ENCODE data around the gene TCEAL7.
"Not testable (repeated sequence)": the region's sequence is repeated elsewhere in the genome, so short reads cannot be mapped to it uniquely, and the experiment has no call there.

Gene TCEAL7

DNA sequence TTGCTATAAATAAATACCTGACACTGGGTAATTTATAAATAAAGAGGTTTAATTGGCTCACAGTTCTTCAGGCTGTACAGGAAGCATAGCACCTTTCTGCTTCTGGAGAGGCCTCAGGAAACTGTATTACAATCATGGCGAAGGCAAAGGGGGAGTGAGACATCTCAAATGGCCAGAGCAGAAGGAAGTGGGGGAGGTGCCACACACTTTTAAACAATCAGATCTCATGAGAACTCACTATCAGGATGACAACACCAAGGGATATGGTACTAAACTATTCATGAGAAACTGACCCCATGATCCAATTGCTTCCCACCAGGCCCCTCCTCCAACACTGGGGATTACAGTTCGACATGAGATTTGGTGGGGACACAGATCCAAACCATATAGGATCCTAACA is 14.6 kb downstream of the TCEAL7 start:
- H3K4me3 ChIP-seq (ENCODE audit: low read length): no peak overlapping the region
- WGBS (ENCODE audit: insufficient coverage, insufficient read length): no CpG with 5 or more reads among the region's 2 CpGs
- H3K27ac ChIP-seq (ENCODE audit: low read length): no peak overlapping the region
- no peaks in the 10 kb centered on the region for H3K27me3 ChIP-seq (ENCODE audit: control insufficient read depth, insufficient read depth, low read length)
- H3K36me3 ChIP-seq (ENCODE audit: control insufficient read depth, insufficient read depth, low read length): no peaks in the 10 kb centered on the region
- no peaks in the 10 kb centered on the region for H3K4me1 ChIP-seq (ENCODE audit: control insufficient read depth, insufficient read depth, low read length)
- H3K9me3 ChIP-seq (ENCODE audit: control insufficient read depth, insufficient read depth, low read length): no peaks in the 10 kb centered on the region
- DNase-seq (ENCODE audit: low read depth, low spot score): no peak

GRCh38 chrX:103347682-103348397 is 17.8 kb downstream of the TCEAL7 start:
- Histone ChIP-seq H3K27ac (ENCODE audit: low read length) (no peak overlapping the region), H3K9me3 (ENCODE audit: control insufficient read depth, insufficient read depth, low read length) (no peaks in the 10 kb centered on the region), H3K4me1 (ENCODE audit: control insufficient read depth, insufficient read depth, low read length) (no peaks in the 10 kb centered on the region), H3K4me3 (ENCODE audit: low read length) (peak overlapping the region; percentile 9; the same call in 1 of the 2 replicates), H3K27me3 (ENCODE audit: control insufficient read depth, insufficient read depth, low read length) (no peaks in the 10 kb centered on the region), H3K36me3 (ENCODE audit: control insufficient read depth, insufficient read depth, low read length) (no peaks in the 10 kb centered on the region)
- no CpG with 5 or more reads among the region's 29 CpGs for whole genome bisulfite sequencing (ENCODE audit: insufficient coverage, insufficient read length)
- no peak for DNase-seq (ENCODE audit: low read depth, low spot score)

DNA sequence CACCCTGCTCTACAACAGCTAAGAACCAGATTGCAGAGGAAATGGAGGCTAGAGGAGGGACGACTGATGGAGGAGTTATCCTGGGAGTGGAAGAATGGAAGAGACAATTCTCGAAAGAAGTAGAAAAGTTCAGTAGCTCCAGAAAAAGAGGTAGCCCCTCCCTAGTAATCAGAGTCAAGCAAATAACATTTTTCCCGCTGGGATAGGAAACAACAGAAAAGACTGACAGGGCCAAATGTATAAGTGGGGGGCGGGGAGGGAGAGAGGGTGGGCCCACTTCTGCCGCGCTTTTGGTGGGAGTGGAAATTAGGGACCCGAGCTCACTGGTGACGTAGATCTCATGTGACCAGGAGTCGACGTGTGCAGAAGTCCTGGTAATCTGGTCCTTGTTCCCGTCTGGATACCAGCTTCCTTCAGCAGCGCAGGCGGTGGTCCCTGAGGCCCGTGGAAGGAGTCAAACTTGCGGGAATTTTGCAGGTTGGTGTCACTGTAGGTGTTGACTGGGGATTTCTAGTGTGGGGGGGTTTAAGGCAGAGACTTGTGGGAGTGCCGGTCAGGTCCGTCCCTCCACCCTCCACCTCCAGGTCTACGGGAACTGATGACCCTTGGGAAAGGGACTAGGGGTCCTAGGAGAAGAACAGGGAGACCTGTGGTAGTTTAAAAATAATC is 26.2 kb downstream of the TCEAL7 start, which contains the start of gene TCEAL9:
TSS of gene TCEAL9 (plus strand) at position 377 of the 669 bp plus-strand sequence. CDS start 1,179 bp downstream, outside the sequence.
- no peak for DNase-seq (ENCODE audit: low read depth, low spot score)
- no peaks in the 10 kb centered on the region for H3K27me3 ChIP-seq (ENCODE audit: control insufficient read depth, insufficient read depth, low read length)
- H3K9me3 ChIP-seq (ENCODE audit: control insufficient read depth, insufficient read depth, low read length): no peaks in the 10 kb centered on the region
- H3K36me3 ChIP-seq (ENCODE audit: control insufficient read depth, insufficient read depth, low read length): no peaks in the 10 kb centered on the region
- H3K4me3 ChIP-seq (ENCODE audit: low read length): peak within 1 kb of the TSS; percentile 95
- no peaks in the 10 kb centered on the region for H3K4me1 ChIP-seq (ENCODE audit: control insufficient read depth, insufficient read depth, low read length)
- H3K27ac ChIP-seq (ENCODE audit: low read length): no peak within 1 kb of the TSS
- WGBS (ENCODE audit: insufficient coverage, insufficient read length): no CpG with 5 or more reads among the region's 18 CpGs

GRCh38 chrX:103356858-103357257 is 26.8 kb downstream of the TCEAL7 start:
- H3K4me1 ChIP-seq (ENCODE audit: control insufficient read depth, insufficient read depth, low read length): no peaks in the 10 kb centered on the region
- DNase-seq (ENCODE audit: low read depth, low spot score): no peak
- WGBS (ENCODE audit: insufficient coverage, insufficient read length): no CpG with 5 or more reads among the region's 13 CpGs
- H3K9me3 ChIP-seq (ENCODE audit: control insufficient read depth, insufficient read depth, low read length): no peaks in the 10 kb centered on the region
- no peak overlapping the region for H3K27ac ChIP-seq (ENCODE audit: low read length)
- no peaks in the 10 kb centered on the region for H3K36me3 ChIP-seq (ENCODE audit: control insufficient read depth, insufficient read depth, low read length)
- no peaks in the 10 kb centered on the region for H3K27me3 ChIP-seq (ENCODE audit: control insufficient read depth, insufficient read depth, low read length)
- peak overlapping the region; percentile 95; the same call in 1 of the 2 replicates for H3K4me3 ChIP-seq (ENCODE audit: low read length)

- Histone ChIP-seq H3K4me3 (ENCODE audit: low read length) (no peak overlapping the region), H3K4me1 (ENCODE audit: control insufficient read depth, insufficient read depth, low read length) (no peaks in the 10 kb centered on the region), H3K27me3 (ENCODE audit: control insufficient read depth, insufficient read depth, low read length) (no peaks in the 10 kb centered on the region), H3K9me3 (ENCODE audit: control insufficient read depth, insufficient read depth, low read length) (no peaks in the 10 kb centered on the region), H3K36me3 (ENCODE audit: control insufficient read depth, insufficient read depth, low read length) (no peaks in the 10 kb centered on the region), H3K27ac (ENCODE audit: low read length) (no peak overlapping the region)
- no peak for DNase-seq (ENCODE audit: low read depth, low spot score)
- WGBS (ENCODE audit: insufficient coverage, insufficient read length): no CpG with 5 or more reads among the region's 2 CpGs
Measured at GRCh38 chrX:103357871-103358270, 27.8 kb downstream of the TCEAL7 start.

GRCh38 chrX:103359605-103360004 is 29.6 kb downstream of the TCEAL7 start:
- not testable (repeated sequence) for H3K4me3 ChIP-seq (ENCODE audit: low read length); H3K9me3 ChIP-seq (ENCODE audit: control insufficient read depth, insufficient read depth, low read length); H3K4me1 ChIP-seq (ENCODE audit: control insufficient read depth, insufficient read depth, low read length); DNase-seq (ENCODE audit: low read depth, low spot score); H3K27me3 ChIP-seq (ENCODE audit: control insufficient read depth, insufficient read depth, low read length); H3K36me3 ChIP-seq (ENCODE audit: control insufficient read depth, insufficient read depth, low read length); H3K27ac ChIP-seq (ENCODE audit: low read length)
- no CpG with 5 or more reads among the region's 3 CpGs for WGBS (ENCODE audit: insufficient coverage, insufficient read length)

DNA sequence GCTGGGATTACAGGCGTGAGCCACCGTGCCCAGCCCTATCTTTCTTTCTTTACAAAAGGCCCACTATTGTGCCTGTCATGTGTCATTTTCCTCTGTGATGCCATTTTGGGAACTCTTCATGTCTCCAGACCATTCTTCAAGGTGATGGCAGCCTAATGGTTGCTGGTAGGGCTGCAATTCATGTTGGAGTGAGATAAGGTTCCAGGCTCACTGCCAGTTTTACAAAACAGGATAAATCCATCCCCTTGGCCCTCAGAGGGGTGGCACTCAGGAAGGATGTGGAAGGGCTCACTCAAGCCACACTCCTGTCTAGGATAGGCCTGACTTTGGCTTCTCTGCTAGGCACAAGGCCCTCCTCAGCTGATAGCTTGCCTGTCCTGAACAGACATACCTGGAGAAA is 30.1 kb downstream of the TCEAL7 start:
- no peaks in the 10 kb centered on the region for H3K4me1 ChIP-seq (ENCODE audit: control insufficient read depth, insufficient read depth, low read length)
- no peaks in the 10 kb centered on the region for H3K27me3 ChIP-seq (ENCODE audit: control insufficient read depth, insufficient read depth, low read length)
- no peaks in the 10 kb centered on the region for H3K36me3 ChIP-seq (ENCODE audit: control insufficient read depth, insufficient read depth, low read length)
- no CpG with 5 or more reads among the region's 2 CpGs for WGBS (ENCODE audit: insufficient coverage, insufficient read length)
- no peak overlapping the region for H3K27ac ChIP-seq (ENCODE audit: low read length)
- DNase-seq (ENCODE audit: low read depth, low spot score): no peak
- H3K4me3 ChIP-seq (ENCODE audit: low read length): no peak overlapping the region
- no peaks in the 10 kb centered on the region for H3K9me3 ChIP-seq (ENCODE audit: control insufficient read depth, insufficient read depth, low read length)

GRCh38 chrX:103360916-103361315 is 30.9 kb downstream of the TCEAL7 start:
- H3K9me3 ChIP-seq (ENCODE audit: control insufficient read depth, insufficient read depth, low read length): no peaks in the 10 kb centered on the region
- no peak for DNase-seq (ENCODE audit: low read depth, low spot score)
- no peaks in the 10 kb centered on the region for H3K4me1 ChIP-seq (ENCODE audit: control insufficient read depth, insufficient read depth, low read length)
- no CpG with 5 or more reads among the region's 2 CpGs for WGBS (ENCODE audit: insufficient coverage, insufficient read length)
- H3K4me3 ChIP-seq (ENCODE audit: low read length): no peak overlapping the region
- no peaks in the 10 kb centered on the region for H3K27me3 ChIP-seq (ENCODE audit: control insufficient read depth, insufficient read depth, low read length)
- H3K27ac ChIP-seq (ENCODE audit: low read length): no peak overlapping the region
- no peaks in the 10 kb centered on the region for H3K36me3 ChIP-seq (ENCODE audit: control insufficient read depth, insufficient read depth, low read length)

- no peaks in the 10 kb centered on the region for H3K4me1 ChIP-seq (ENCODE audit: control insufficient read depth, insufficient read depth, low read length)
- H3K4me3 ChIP-seq (ENCODE audit: low read length): no peak overlapping the region
- H3K9me3 ChIP-seq (ENCODE audit: control insufficient read depth, insufficient read depth, low read length): no peaks in the 10 kb centered on the region
- H3K36me3 ChIP-seq (ENCODE audit: control insufficient read depth, insufficient read depth, low read length): no peaks in the 10 kb centered on the region
- H3K27ac ChIP-seq (ENCODE audit: low read length): no peak overlapping the region
- no peaks in the 10 kb centered on the region for H3K27me3 ChIP-seq (ENCODE audit: control insufficient read depth, insufficient read depth, low read length)
- DNase-seq (ENCODE audit: low read depth, low spot score): no peak
- no CpG with 5 or more reads among the region's 1 CpG for WGBS (ENCODE audit: insufficient coverage, insufficient read length)
Measured at GRCh38 chrX:103361798-103362197, 31.8 kb downstream of the TCEAL7 start.

- no peaks in the 10 kb centered on the region for H3K9me3 ChIP-seq (ENCODE audit: control insufficient read depth, insufficient read depth, low read length)
- no peaks in the 10 kb centered on the region for H3K36me3 ChIP-seq (ENCODE audit: control insufficient read depth, insufficient read depth, low read length)
- H3K4me3 ChIP-seq (ENCODE audit: low read length): no peak overlapping the region
- DNase-seq (ENCODE audit: low read depth, low spot score): no peak
- WGBS (ENCODE audit: insufficient coverage, insufficient read length): no CpG with 5 or more reads among the region's 1 CpG
- peaks cover 1% of the 10 kb centered on the region; the same call in 1 of the 2 replicates for H3K4me1 ChIP-seq (ENCODE audit: control insufficient read depth, insufficient read depth, low read length)
- no peak overlapping the region for H3K27ac ChIP-seq (ENCODE audit: low read length)
- no peaks in the 10 kb centered on the region for H3K27me3 ChIP-seq (ENCODE audit: control insufficient read depth, insufficient read depth, low read length)
Measured at GRCh38 chrX:103362474-103362873, 32.4 kb downstream of the TCEAL7 start.

Data from iPS DF 6.9 (cell line).